NCI-H1417 (cell line): ENCODE measurements around the gene YJU2.

Experiments
- DNase-seq, 3 experiments: peaks; one replicate each; lab custom pipeline; 2025; lab: John Stamatoyannopoulos, UW

Gene YJU2

DNA sequence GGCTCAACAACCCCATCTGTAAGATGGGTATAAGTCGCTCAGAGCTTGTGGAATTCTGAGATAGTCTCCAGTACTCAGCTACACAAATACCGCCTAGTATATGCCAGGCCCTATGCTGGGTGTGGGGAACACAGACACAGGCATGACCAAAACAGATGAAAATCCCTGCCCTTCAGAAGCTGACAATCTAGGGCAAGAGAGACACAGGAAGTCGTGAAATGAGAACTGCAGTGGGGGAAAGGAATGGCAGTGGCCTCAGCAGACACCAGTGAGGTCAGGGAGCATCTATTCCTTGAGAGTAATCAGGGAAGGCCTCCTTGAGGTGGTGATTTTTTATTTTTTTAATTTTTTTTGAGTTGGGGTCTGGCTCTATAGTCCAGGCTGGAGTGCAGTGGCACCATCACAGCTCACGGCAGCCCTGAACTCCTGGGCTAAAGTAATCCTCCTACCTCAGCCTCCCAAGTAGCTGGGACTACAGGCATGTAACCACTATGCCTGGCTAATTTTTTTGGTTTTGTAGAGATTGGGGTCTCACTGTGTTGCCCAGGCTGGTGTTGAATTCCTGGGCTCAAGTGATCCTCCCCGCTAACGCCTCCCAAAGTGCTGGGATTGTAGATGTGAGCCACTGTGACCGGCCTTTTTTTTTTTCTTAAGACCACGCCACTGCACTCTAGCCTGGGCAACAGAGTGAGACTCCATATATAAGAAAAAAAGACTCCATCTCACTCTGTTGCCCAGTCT is 52.1 kb downstream of the YJU2 start:
- DNase-seq: no peak

DNA sequence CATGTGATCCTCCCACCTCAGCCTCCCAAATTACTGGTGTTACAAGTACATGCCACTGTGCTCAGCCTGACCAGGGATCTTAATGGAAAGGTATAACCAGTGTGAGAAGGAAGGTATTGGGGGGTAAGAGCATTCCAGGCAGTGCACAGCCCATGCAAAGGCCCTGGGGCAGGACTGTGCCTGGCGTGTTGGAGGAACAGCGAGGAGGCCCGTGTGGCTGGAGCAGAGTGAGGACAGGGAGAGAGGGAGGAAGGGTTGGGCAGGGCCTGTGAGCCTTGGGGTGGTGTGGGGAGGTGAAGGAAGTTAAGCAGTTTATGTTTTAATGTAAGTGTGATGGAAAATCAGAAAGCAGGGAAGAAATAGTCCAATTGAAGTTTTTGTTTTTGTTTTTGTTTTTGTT is 53.7 kb downstream of the YJU2 start:
- no peak for DNase-seq

DNA sequence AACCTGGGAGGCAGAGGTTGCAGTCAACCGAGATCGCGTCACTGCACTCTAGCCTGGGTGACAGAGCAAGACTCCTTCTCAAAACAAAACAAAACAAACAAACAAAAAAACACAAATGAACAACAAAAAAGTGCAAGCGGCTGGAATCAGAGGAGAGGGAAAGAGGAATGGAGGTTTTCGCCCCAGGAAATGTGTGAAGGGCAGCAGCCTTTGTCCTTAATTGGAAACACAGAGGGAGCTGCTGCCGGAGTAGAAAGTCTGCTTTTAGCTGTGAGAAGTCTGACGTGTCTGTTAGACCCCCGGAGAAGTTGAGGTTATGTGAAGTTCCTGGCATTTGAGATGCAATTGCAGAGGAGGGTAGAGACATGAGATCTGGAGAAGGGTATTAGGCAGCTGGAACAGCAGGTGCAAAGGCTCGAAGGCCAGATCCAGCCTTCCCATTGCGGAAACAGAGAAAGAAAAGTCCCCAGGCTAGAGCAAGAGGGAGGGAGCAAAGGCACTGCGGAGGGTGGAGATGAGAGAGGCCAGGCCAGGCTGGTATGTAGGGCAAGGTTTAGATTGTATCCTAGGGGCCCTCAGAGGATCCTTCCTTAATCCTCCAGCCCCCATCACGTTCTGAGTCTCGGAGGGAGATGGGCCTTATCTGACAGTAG is 54.8 kb downstream of the YJU2 start:
- no peak for DNase-seq

DNA sequence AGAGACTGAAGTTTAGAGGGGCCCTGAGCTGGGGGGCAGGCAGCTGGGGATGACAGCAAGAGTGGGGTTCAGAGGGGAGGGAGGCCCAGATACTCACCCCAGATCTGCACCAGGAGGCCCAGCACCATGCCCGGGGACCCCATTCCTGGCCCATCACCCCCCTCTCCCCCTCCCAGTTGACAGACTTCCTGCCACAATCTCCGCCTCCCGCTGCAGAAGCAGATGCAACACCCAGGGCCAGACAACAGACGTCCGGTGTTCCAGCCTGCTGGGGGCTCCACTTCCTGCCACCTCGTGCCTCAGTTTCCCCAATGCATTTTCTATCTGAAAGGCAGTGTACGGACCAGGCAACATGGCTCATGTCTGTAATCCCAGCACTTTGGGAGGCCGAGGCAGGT is 55.4 kb downstream of the YJU2 start, which contains the start of gene TMIGD2:
TSS of gene TMIGD2 (minus strand) at position 147 of the 398 bp plus-strand sequence. CDS start at position 143, 4 bp downstream.
- DNase-seq: no peak

DNA sequence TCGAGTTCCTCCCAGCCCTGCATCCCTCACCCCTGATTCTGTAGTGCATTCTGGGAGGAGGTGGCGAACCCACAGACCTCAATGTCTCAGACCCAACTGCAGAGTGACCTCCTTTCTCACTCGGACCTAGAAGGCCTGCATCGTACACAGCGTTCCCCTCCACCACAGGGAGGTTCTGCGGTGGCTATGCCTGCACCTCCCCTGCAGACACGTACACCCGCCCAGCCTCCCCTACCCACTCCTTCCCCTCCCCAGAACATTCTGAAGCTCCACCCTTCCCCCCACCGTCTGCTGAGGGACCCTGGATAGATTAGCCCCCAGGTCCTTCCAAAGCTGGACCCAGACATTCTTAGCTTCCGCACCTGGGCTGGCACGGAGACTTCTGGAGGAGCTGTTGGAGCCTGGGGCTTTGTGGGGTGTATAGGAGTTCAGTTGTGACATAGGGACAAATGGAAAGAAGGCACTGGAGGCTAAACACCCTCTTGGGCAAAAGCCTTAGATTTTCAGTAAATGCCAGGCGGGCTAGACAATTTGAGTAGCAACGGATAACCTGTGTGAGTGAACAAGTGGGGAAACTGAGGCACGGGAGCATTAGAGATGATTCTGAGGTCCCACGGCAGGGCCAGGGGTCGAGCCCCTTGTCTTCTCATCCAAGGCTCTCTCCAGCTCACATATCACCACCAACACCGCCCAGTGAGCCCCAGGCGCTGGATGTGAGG is 57.1 kb downstream of the YJU2 start:
- DNase-seq: no peak

DNA sequence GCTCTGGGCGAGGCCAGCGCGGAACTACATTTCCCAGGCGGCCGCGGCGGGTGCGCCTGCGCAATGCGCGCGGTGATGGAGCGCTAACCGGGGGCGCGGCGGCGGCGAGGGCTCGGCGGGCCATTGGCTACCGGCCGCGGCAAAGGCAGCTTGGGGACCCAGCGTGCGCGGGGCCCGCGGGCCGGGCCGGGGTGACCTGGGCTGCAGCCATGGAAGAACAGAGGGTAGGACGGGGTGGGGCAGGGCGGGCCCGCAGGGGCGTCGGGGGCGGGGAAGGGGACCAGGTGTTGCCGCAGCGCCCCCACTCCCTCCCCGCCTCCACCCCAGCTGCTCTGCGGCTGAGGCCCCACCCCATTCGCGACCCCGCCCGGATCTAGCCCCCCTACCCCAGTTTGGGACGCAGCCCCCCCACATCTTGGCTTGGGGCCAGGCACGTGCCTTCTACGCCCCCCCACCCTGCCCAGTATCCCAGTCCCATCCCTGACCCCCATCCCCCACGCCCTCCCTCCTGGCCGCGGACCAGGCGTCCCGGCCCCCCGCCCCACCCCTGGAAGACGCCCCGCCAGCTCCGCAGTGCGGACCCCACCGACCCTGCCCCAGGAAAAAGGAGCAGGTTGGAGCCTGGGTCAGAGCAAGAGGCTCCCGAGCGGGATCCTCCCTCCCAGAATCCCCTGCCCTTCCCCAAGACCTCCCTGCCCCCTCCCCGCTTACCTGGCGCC is 57.8 kb downstream of the YJU2 start, which contains the start of gene FSD1:
TSS of gene FSD1 (plus strand) at position 61 of the 719 bp plus-strand sequence. CDS start at position 210, 149 bp downstream.
- DNase-seq: peak; percentile 70 to 86 (median 85)

DNA sequence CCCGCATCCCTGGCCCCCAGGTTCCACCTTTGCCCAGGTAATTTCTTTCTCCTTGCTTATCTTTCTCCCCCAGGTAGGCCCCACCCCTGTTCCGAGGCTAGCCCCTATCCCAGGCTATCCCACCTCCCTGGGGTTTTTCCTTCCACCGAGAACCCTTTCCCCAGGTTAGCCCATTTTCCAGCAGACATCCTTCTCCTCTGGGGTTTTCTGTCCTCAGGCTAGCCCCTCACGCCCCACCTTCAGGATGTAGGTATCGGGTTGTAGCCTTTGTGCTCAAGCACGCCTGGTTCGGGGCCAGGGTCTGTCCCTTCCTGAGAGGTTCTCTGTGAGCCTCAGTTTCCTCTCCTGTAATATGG is 58.4 kb downstream of the YJU2 start:
- no peak for DNase-seq

DNA sequence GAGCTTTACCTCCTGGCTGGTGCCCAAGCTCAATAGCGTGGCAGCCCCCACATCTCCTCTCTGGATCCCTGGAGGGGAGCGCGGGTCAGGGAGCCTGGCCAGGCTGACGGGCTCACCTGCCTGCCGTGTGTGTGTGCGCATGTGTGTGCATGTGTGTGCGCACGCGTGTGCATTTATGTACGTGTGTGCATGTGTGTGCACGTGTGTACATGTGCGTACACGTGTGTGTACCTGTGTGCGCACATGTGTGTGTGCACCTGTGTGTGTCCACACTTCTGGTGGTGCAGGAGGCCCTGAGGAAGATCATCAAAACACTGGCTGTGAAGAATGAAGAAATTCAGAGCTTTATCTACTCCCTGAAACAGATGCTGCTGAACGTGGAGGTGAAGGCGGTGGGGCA is 58.8 kb downstream of the YJU2 start:
- DNase-seq: no peak

DNA sequence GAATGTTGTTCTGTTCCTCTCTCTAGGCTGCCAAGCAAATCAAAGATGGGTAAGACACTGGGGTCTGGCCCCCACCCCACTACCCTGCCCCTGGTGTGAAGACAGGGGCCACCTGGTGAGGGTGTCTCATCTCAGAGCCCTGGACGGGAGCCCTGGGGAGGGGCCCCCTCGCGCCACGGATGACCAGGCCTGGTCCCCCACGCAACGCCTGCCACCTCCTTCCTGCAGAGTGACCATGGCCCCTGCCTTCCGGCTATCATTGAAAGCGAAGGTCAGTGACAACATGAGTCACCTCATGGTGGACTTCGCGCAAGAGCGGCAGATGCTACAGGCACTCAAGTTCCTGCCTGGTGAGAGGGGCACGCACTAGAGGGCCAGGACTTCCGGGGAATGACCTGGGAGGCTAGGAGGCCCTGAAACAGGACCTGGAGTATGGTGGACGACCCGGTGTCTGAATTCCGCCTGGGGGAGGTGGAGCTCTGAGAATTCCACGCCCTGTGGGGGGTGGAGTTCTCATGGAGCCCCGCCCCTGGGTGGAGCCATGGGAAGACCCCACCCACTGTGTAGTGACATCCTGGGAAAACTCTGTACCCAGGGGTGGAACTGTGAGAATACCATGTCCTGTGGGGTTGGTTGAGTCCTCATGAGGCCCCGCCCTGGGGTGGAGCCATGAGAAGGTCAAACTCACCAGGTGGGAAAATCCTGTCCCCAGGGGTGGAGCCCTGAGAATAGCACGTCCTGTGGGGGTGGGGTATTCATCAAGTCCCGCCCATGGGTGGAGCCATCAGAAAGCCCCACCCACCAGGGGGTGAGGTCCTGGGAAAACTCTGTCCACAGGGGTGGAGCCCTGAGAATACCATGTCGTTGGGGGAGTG is 63.6 kb downstream of the YJU2 start:
- DNase-seq: peak in 2 of 3 experiments; percentile 9 to 26

DNA sequence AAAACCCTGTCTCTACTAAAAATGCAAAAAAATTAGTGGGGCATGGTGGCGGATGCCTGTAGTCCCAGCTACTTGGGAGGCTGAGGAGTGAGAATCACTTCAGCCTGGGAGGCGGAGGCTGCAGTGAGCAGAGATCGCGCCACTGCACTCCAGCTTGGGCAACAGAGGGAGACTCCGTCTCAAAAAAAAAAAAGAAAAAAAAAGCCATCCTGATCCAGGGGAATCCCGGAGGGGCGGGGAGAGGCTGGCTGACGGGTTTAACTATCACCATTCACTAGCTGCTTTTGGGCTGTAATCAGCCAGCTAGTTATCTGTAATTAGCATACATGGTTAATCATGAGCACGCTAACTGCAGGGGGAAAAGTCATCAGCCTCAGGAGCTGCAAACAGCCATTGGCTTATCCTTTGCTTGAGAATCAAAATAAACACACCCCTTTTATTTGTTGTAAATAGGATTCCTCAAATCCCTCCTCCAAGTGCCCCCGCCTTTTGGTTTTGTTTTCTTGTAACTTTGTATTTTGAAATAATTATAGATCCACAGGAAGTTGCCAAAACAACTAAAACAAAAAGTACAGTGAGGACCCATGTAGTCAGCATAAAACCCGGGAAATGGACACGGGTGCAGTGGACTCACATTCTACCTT is 67.1 kb downstream of the YJU2 start:
- DNase-seq: no peak

DNA sequence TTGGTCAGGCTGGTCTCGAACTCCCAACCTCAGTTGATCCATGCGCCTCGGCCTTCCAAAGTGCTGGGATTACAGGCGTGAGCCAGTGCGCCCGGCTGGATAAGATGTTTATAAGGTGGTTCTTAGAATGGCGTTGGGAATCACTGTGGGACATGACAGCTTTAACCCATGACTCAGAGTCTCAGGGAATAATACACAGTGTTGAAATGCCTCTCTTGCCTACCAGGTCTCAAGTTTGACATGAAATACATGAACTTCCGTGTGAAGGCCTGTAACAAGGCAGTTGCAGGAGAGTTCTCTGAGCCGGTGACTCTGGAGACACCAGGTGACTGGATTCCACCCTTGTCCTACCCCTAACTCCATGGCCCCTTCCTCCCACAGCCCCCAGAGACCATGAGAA is 70.1 kb downstream of the YJU2 start:
- no peak for DNase-seq

DNA sequence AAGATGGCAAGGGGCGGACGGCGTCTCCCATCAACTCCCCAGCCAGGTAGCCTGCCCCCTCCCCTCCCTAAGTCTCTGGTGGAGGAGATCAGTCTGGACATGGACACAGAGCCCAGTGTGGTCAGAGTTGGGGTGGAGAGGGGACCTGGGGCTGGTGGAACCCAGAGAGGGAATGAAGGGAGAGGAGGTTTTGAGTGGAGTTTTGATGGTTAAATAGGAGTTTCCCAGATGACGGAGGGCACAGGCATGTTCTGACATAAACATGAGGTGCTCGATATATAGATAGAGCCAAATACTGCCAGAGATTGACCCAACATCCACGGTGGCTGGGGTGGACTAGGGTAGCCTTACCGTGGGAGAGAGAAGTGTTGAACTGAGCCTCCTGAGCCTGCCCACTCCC is 71.6 kb downstream of the YJU2 start:
- no peak for DNase-seq
